GM10266 (cell line): Measurements from ENCODE around the gene MAP7D2.

Source experiments
- DNase-seq: peaks from one replicate; pipeline ENCODE4 v3.0.0; 2012; ENCODE audit errors: extremely low spot score
- TF ChIP-seq, protein P1 (sequence below): IDR thresholded peaks from 2 replicates; pipeline ENCODE4 v1.5.1; 2012; ENCODE audit warnings: mild to moderate bottlenecking, low read depth; ENCODE audit not compliant: control insufficient read depth, insufficient read depth; ENCODE audit errors: missing control alignments

Gene MAP7D2

DNA sequence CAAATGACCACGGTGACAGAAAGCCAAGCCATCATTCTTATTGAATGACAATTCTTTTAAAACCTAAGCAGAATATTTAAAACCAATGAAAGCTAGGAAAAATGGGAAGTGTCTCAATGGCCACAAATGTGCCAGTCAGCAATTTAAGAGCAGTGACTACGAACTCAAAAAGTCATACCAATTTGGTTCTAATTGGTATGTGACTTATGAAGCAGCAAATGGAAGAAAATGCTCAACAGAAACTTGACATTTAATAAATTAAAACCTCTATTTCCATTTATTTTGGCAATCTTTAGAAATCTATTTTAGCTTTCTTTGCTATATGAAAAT is 100.1 kb downstream of the MAP7D2 start:
- DNase-seq, result no peak
- TF ChIP-seq, protein P1, sequence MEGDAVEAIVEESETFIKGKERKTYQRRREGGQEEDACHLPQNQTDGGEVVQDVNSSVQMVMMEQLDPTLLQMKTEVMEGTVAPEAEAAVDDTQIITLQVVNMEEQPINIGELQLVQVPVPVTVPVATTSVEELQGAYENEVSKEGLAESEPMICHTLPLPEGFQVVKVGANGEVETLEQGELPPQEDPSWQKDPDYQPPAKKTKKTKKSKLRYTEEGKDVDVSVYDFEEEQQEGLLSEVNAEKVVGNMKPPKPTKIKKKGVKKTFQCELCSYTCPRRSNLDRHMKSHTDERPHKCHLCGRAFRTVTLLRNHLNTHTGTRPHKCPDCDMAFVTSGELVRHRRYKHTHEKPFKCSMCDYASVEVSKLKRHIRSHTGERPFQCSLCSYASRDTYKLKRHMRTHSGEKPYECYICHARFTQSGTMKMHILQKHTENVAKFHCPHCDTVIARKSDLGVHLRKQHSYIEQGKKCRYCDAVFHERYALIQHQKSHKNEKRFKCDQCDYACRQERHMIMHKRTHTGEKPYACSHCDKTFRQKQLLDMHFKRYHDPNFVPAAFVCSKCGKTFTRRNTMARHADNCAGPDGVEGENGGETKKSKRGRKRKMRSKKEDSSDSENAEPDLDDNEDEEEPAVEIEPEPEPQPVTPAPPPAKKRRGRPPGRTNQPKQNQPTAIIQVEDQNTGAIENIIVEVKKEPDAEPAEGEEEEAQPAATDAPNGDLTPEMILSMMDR, result no peak

DNA sequence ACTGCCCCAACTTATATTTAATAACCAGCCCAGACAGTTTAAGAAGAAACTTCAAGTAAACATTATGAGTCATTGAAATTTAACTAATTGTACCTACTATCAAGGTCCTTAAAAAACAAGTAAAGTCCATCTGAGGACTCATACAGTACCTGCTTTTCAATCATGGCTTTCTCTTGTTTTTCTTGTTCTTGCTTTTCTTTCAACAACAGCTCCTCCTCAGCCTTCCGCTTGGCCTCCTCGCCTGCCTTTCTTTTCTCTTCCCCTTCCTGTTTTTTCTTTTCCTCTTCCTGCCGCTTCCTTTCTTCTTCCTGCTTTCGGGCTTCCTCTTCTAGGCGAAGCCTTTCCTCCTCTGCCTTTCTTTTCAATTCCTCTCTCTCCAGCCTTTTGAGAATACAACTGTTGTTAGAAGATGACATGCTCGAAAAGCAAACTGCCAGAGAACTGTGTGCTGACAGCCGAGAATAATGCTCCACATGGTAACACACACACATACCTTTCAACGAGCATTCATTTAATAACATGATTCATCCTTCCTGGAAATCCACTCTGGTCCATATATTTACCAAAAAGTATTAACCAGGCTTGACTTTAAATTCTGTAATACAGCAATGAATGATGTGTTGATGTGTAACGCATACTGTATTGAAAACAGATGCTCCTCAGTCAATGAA is 100.6 kb downstream of the MAP7D2 start:
- TF ChIP-seq, protein P1, result no peak
- no peak for DNase-seq

DNA sequence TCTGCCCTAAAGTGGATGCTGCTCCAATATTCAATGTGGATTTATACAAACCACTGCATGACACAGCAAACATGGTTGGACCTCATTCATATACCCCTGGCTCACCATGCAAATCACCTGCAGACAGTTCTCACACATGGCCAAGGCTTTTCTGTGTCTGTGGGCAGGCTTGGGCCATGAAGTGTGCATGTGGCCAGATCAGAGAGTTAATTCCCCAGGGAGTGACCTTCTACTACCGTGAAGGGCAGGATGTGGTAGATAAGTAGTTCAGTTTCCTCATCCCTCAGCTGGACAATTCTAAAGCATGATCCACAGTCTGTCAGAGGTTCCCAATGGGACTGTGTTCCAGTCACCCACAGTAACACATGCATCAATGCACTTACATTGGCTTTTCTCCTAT is 101.3 kb downstream of the MAP7D2 start:
- TF ChIP-seq, protein P1, result no peak

DNA sequence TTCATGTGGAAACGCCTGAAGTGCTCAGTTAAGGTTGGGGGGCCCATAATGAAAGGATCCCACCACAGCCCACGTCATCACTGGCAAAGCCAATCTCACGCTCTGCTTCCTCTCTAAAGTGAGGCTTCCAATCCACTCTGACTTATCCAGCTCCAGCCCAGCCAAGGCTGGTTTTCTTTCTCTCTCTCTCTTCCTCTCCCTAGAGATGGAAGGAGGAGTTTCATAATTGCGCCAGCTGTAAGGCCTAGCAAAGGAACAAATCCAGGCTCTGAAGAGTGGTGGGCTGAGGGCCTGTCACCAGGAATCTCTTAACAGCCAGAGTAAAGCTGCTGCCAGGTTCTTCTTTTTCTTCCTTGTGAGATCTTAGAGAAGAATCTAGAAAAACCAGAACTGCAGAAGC is 105.1 kb downstream of the MAP7D2 start:
- DNase-seq, result no peak
- TF ChIP-seq, protein P1, result no peak

More for the DNA sequence above, 101.3 kb downstream of the MAP7D2 start:
- no peak for DNase-seq

- TF ChIP-seq, protein P1, result no peak
- no peak for DNase-seq
Observed at GRCh38 chrX:20007962-20008622, 108.6 kb downstream of the MAP7D2 start.

DNA sequence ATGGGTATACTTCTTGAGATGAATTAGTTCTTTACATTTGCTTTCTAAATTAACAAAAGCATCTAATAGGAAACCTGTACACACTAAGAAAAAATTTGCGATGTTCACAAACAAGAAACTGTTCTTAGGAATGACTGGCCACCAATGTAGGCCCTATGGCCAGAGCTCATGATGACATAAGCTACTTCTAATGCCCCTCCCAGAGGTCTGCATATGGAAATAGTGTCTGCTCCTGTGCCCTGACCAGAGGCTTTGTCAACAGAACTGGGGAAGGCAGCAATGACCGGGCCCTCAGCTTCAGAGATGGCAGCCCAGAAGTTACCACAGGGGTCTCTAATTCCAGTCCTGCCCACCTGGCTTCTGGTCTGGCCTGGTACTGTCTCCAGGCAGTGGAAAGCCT is 110.8 kb downstream of the MAP7D2 start:
- no peak for DNase-seq
- TF ChIP-seq, protein P1, result no peak

DNA sequence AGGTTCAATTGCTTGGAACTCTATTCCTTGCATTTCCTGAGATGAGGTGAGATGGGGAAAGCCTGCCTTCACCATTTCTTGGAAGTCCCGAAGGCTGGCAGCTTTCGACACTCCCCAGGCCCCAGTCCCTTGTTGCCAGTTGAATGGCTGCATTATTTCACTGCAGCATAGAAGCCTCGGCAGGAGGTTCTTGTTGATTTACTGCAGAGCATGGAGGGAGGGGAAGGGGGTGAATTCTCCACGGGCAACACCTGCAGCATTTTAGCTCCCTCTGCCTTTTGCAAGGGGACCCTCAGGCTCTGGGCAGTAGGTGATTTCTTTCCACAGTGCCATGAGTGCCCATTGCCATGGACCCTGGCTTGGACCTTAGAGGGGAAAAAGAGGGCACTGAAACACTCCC is 115.1 kb downstream of the MAP7D2 start:
- TF ChIP-seq, protein P1, result no peak
- no peak for DNase-seq
